Erythroblast (primary cell): Measurements from ENCODE around the gene EGFLAM.

Experiments used
- GATA1 ChIP-seq: IDR thresholded peaks from 2 replicates; pipeline ENCODE4 v1.6.1; 2011; ENCODE audit warnings: low read depth, mild to moderate bottlenecking, control low read depth, low read length, moderate library complexity
- POLR2A ChIP-seq: IDR thresholded peaks from 2 replicates; pipeline ENCODE4 v1.6.1; 2011; ENCODE audit warnings: mild to moderate bottlenecking, low read length

GRCh38 chr5:38420691-38421390 is 162.5 kb downstream of the EGFLAM start:
- TF ChIP-seq POLR2A, result no peak
- TF ChIP-seq GATA1, result no peak
